Stimulated activated CD4-positive, alpha-beta T cell treated with anti-CD3 and anti-CD28 coated beads, Interleukin-12 subunit alpha, Interleukin-12 subunit beta, amount 100 ng/mL, for 48 hours (primary cell): Measurements from ENCODE around the gene SYAP1.
A peak's percentile ranks its signal among the peaks of the same experiment; 100 is the strongest.
"Not testable (repeated sequence)": the region's sequence is repeated elsewhere in the genome, so short reads cannot be mapped to it uniquely, and the experiment has no call there.

Experiments
- DNase-seq, 3 donors: peaks; one replicate each; pipeline ENCODE4 v3.0.0-alpha.2; 2020; ENCODE audit warnings: low read depth in 2 of 3, low spot score in 1 of 3

SYAP1 gene

DNA sequence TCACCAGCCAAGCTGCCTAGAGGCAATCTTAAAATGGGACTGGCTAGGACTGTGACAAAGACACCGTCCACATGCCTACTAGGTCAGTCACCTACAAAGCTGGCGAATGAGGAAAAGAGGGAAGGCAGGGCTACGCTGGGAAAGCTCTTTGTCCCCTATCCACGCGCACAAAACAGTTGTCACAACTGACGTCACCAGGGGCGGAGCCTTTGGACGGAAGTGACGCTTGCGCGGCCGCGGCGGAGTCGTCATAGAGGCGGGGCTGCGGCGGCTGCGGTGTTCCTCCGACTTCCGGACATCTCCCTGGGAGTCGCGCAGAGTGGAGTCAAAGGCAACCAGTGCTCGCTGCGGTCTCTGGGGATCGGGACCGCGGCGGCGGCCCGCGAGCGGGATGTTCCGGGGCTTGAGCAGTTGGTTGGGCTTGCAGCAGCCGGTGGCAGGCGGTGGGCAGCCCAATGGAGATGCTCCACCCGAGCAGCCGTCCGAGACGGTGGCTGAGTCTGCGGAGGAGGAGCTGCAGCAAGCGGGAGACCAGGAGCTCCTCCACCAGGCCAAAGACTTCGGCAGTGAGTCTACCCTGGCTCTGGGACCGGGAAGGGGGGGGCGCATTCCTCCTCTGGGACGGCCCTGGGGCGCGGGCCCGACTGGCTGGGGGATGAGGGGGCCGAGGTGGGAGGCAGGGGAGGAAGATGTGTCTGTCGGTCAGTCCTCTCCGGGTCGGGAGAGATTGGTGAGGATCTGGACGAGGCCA, at the start of gene SYAP1:
SYAP1 (plus strand) TSS at position 279 of the 751 bp plus-strand sequence; CDS start at position 392, 113 bp downstream.
- peak; percentile 85 to 97 (median 86) for DNase-seq

GRCh38 chrX:16671005-16671404, 48.4 kb upstream of the SYAP1 start:
- no peak for DNase-seq

- DNase-seq: no peak
Measured at GRCh38 chrX:16678689-16679088, 40.7 kb upstream of the SYAP1 start.

- DNase-seq: no peak
Measured at GRCh38 chrX:16683007-16683664, 36.3 kb upstream of the SYAP1 start.

DNA sequence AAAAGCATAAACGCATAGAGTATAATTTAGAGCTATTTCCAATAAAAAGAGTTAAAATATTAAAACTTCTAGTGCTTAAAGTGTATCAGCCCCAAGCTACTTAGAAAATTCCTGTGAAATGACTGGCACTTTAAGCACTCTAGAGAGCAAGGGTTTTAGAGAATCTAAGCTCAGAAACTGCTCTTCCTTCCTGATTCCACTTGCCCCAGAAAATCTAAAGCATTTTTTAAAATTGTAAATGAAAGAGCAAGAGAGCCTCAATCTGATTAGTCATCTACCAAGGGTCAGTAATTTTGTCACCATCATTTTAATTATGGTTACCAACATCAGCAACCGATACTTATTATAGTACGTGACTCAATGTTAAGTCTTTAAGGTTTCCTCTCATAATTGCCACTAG, 31.9 kb upstream of the SYAP1 start:
- no peak for DNase-seq

DNA sequence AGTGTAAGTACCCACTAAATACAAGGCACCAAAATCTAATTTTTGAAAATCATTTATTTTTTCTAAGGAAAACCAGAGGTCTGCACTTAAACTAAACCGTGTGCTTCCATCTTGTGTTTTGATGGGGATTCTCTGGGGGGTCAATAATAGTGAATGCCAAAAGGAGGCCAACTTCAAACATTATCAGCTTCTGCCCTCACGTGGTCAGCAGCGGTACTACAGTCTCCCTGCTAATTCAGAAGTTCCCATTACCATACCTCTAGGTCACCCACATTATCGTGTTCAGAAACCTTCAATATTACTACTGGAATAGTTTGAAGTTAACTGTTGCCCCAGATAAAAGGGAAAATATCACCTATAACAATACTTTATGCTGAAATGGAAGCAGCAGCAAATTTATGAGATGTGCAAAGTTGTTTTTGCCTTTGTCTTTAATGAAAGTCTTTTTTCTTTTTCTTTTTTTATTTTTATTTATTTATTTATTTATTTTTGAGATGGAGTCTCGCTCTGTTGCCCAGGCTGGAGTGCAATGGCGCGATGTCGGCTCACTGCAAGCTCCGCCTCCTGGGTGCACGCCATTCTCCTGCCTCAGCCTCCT, 24.2 kb upstream of the SYAP1 start:
- peak in 2 of 3 donors; percentile 39 to 76 for DNase-seq

DNA sequence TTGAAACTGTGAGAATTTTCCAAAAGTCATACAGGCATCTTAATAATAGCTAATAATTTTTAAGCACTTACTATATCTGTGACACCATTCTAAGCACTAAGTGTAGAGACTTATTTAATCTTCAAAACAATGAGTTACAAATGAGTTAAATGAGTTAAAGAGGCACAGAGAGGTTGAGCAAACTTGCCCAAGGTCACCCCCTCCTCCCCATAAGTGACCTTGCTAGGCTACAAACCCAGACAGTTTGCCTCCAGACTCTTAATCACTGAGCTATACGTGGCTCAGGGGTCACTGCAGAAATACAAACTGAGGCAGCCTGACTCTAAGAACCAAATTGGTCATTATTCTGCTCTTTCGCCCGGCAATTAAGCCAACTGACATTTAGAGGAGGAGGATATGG, 22.5 kb upstream of the SYAP1 start:
- DNase-seq: no peak

DNA sequence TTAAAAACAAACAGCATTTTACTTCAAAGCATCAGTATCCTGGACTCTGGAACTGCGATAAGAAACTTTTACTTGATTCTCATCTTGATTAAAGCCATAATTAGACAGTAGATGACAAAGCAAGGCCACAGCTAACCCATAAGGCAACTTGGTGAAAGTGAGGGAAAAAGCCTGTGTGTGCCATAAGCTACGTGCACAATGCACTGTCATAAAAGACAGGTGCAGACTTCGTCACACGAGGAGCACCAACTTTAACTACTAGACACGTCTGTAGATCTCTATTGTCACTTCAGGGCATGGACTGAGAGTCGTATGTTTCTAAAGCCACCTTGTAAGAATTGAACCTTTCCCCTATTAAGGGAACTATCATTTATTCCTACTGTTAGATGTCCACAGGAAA, 20.0 kb upstream of the SYAP1 start:
- no peak for DNase-seq

- DNase-seq: no peak
Measured at GRCh38 chrX:16700734-16701133, 18.7 kb upstream of the SYAP1 start.

DNA sequence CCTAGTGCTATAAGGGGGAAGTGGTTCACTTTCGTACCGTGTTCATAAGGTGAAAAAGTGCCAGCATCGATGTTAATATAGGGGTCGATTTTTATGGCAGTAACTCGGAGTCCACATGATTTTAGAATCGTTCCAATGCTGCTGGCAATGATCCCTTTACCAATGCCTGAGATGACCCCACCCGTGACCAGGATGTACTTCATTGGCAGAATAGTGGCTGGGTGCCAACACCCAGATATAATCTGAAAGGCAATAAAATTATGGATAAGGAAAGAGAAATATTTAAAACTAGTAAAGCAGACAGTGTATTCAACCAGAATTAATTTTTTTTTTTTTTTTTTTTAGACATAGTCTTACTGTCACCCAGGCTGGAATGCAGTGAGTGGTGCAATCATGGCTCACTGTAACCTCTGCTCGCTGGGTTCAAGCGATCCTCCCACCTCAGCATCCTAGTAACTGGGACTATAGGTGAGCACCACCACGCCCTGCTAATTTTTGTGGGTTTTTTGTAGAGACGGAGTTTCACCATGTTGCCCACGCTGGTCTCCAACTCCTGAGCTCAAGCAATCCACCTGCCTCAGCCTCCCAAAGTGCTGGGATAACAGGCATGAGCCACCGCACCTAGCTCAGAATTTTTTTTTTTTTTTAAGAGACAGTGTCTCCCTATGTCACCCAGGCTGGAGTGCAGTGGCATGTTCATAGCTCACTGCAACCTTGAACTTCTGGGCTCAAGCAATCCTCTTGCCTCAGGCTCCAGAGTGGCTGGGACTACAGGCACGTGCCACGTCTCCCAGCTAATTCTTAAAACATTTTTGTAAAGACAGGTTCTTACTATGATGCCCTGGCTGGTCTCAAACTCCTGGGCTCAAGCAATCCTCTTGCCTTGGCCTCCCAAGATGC, 16.5 kb upstream of the SYAP1 start:
- DNase-seq: no peak

GRCh38 chrX:16705370-16705769, 14.0 kb upstream of the SYAP1 start:
- no peak for DNase-seq

DNA sequence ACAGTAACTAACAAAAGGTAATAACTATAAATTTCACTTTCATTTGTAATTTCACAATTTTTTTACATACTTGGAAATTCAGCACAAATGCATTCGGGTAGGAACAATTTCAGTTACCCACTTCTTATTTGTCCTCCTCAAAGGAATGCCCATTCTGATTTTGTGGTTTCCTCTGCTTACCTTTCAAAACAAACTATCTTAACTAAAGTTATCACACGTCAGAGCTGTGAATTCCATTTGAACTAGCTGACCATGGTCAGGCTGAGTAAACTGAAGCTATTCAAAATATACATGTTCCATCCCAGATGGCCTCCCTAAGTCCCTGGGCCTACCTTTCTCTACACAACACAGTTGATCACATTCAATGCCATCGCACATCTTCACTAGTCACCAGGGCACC, 11.4 kb upstream of the SYAP1 start:
- no peak for DNase-seq

DNA sequence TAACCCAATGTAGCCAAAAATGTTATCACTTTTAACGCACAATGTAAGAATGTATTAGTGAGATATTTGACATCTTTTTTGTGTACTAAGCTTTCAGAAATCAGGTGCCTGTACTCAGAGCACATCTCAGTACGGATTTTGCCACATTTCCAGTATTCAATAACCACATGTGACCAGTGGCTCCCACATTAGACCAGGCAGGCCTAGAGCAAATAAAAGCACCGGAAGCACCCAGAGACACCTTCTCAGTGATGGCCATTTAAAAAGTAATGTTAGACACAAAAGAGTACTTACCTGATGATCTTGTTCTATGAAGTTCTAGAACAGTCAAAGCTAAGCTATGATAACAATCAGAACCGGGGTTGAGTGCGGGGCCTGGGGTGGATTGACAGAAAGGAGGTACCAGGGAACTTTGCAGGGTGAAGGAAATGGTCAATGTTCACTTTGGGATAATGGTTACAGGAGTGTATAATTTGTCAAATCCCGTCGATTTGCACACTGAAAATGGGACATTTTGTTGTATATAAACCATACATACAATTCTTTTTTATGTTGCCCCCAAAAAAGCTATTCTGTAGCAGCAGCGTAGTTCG, 8.1 kb upstream of the SYAP1 start:
- DNase-seq: no peak

- no peak for DNase-seq
Measured at GRCh38 chrX:16711893-16712547, 7.4 kb upstream of the SYAP1 start.

GRCh38 chrX:16712548-16713155, 6.8 kb upstream of the SYAP1 start, which contains the start of gene CTPS2:
Gene CTPS2, minus strand, starts transcription at chrX:16712669. Its CDS starts 9,767 bp downstream, at chrX:16702902.
- peak; percentile 12 to 43 (median 34) for DNase-seq

DNA sequence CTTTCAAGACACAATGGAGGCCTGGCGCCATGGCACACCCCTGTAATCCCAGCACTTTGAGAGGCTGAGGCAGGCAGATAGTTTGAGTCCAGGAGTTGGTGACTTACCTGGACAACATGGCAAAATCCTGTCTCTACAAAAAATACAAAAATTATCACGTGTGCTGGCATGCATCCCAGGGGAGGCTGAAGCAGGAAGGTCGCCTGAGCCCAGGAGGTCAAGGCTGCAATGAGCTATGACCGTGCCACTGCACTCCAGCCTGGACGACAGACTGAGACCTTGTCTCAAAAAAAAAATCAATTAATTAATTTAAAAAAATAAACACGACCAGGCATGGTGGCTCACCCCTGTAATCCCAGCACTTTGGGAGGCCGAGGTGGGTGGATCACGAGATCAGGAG, 4.9 kb upstream of the SYAP1 start:
- no peak for DNase-seq

DNA sequence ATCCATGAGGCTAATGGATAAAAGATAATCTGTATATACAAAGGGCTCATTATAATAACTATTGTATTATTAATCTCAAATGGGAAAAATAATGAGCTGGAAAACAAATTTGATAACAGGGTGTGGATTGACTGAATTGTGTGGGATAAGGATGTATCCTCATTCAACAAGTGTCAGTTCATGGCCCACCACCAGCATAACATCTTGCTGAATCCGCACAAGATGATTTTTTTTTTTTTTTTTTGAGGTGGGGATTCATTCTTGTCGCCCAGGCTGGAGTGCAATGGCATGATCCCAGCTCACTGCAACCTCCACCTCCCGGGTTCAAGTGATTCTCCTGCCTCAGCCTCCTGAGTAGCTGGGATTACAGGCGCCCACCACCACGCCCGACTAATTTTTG, 3.8 kb upstream of the SYAP1 start:
- not testable (repeated sequence) for DNase-seq

GRCh38 chrX:16716451-16716850, 3.0 kb upstream of the SYAP1 start:
- not testable (repeated sequence) for DNase-seq

DNA sequence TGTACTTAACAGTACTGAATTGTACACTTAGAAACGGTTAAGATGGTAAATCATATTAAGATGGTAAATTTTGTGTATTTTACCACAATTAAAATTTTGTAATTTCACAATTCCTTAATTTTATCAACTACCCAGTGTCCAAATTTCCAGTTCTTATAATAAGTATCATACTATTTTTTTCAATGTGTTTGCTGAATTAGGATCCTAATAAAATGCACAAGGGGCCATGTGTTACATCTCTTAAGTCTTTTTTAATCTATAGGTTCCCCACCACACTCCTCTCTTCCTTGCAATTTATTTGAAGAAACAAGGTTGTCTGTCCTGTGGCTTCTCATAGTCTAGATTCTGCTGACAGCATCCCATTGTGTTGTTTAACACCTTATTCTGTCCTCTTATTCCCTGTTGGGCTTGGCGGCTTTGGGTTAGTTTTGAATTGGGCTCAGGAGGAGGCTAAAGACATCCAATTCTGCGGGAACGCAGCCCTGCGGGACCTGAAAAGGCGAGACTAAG, 533 bp upstream of the SYAP1 start:
- no peak for DNase-seq

- DNase-seq: no peak
Measured at GRCh38 chrX:16722481-16722880, 3.1 kb downstream of the SYAP1 start.
